HG03521 (cell line): Measurements from ENCODE around the gene TGFBR3.

Experiments used
- ATAC-seq: cut with Tn5 transposase; IDR thresholded peaks from one replicate; pipeline ENCODE4 v1.9.1; 2021; ENCODE audit warnings: mild to moderate bottlenecking, moderate library complexity; ENCODE audit not compliant: unreplicated experiment

Gene TGFBR3

GRCh38 chr1:91803847-91804545 lies 82.0 kb downstream of the TGFBR3 start:
- ATAC-seq, result peak; percentile 67

GRCh38 chr1:91803123-91803522 lies 82.8 kb downstream of the TGFBR3 start:
- ATAC-seq, result no peak

GRCh38 chr1:91801496-91802115 lies 84.3 kb downstream of the TGFBR3 start:
- ATAC-seq, result no peak

GRCh38 chr1:91799863-91800262 lies 86.1 kb downstream of the TGFBR3 start:
- no peak for ATAC-seq

GRCh38 chr1:91799159-91799558 lies 86.8 kb downstream of the TGFBR3 start:
- ATAC-seq, result no peak

- ATAC-seq, result no peak
Measured at GRCh38 chr1:91798740-91799139, 87.2 kb downstream of the TGFBR3 start.

- ATAC-seq, result no peak
Measured at GRCh38 chr1:91798241-91798648, 87.7 kb downstream of the TGFBR3 start.

GRCh38 chr1:91797164-91797563 lies 88.8 kb downstream of the TGFBR3 start:
- ATAC-seq, result no peak

GRCh38 chr1:91796390-91796654 lies 89.6 kb downstream of the TGFBR3 start:
- no peak for ATAC-seq

- no peak for ATAC-seq
Measured at GRCh38 chr1:91795591-91796389, 90.2 kb downstream of the TGFBR3 start.

GRCh38 chr1:91793877-91794276 lies 92.1 kb downstream of the TGFBR3 start:
- ATAC-seq, result no peak

- no peak for ATAC-seq
Measured at GRCh38 chr1:91793189-91793588, 92.8 kb downstream of the TGFBR3 start.

GRCh38 chr1:91792489-91793071 lies 93.4 kb downstream of the TGFBR3 start:
- no peak for ATAC-seq

GRCh38 chr1:91791691-91792488 lies 94.1 kb downstream of the TGFBR3 start:
- no peak for ATAC-seq

- no peak for ATAC-seq
Measured at GRCh38 chr1:91791103-91791502, 94.8 kb downstream of the TGFBR3 start.

GRCh38 chr1:91790392-91790791 lies 95.6 kb downstream of the TGFBR3 start:
- ATAC-seq, result no peak

GRCh38 chr1:91789273-91789997 lies 96.5 kb downstream of the TGFBR3 start:
- ATAC-seq, result no peak

- no peak for ATAC-seq
Measured at GRCh38 chr1:91787919-91788318, 98.0 kb downstream of the TGFBR3 start.

- no peak for ATAC-seq
Measured at GRCh38 chr1:91784616-91785015, 101.3 kb downstream of the TGFBR3 start.

GRCh38 chr1:91784191-91784590 lies 101.8 kb downstream of the TGFBR3 start:
- ATAC-seq, result peak; percentile 76
